ENCODE data around the gene MYO18A. TPM values are rescaled to one million over a fixed set of nuclear protein-coding genes. Genes with fewer than 3 reads are reported as not detected.

Gene MYO18A
- total RNA-seq, 1 experiment from 2014 or later = 89.9 TPM

GRCh38 chr17:29054835-29055234 is 125.4 kb downstream of the MYO18A start:
- Mint-ChIP-seq H3K36me3 (ENCODE audit: insufficient read depth, unreplicated experiment) (no peaks in the 10 kb centered on the region), H3K4me3 (ENCODE audit: low read depth, unreplicated experiment) (no peak overlapping the region), H3K27me3 (ENCODE audit: unreplicated experiment) (peaks cover 46% of the 10 kb centered on the region), H3K4me1 (ENCODE audit: low read depth, unreplicated experiment) (no peaks in the 10 kb centered on the region), H3K9me3 (ENCODE audit: low read depth, unreplicated experiment) (no peaks in the 10 kb centered on the region), H3K27ac (ENCODE audit: unreplicated experiment) (no peak overlapping the region)
- BruUV-seq (replicated peaks) = no TSS peak
- intact Hi-C loops (cut with micrococcal nuclease; ENCODE audit: unreplicated experiment) = no loop called here
- DNase-seq = no peak
- TF ChIP-seq CTCF (IDR thresholded peaks at IDR 0.05; ENCODE audit: unreplicated experiment) = no peak
- CTCF ChIA-PET = no interaction called here

GRCh38 chr17:29051731-29052130 is 128.5 kb downstream of the MYO18A start:
- BruUV-seq (replicated peaks) = no TSS peak
- Mint-ChIP-seq H3K4me3 (ENCODE audit: low read depth, unreplicated experiment) (no peak overlapping the region), H3K9me3 (ENCODE audit: low read depth, unreplicated experiment) (no peaks in the 10 kb centered on the region), H3K4me1 (ENCODE audit: low read depth, unreplicated experiment) (peaks cover under 1% of the 10 kb centered on the region), H3K27ac (ENCODE audit: unreplicated experiment) (no peak overlapping the region), H3K36me3 (ENCODE audit: insufficient read depth, unreplicated experiment) (no peaks in the 10 kb centered on the region), H3K27me3 (ENCODE audit: unreplicated experiment) (peaks cover 60% of the 10 kb centered on the region)
- CTCF ChIA-PET = no interaction called here
- TF ChIP-seq CTCF (IDR thresholded peaks at IDR 0.05; ENCODE audit: unreplicated experiment) = no peak
- intact Hi-C loops (cut with micrococcal nuclease; ENCODE audit: unreplicated experiment) = no loop called here
- DNase-seq = no peak

DNA sequence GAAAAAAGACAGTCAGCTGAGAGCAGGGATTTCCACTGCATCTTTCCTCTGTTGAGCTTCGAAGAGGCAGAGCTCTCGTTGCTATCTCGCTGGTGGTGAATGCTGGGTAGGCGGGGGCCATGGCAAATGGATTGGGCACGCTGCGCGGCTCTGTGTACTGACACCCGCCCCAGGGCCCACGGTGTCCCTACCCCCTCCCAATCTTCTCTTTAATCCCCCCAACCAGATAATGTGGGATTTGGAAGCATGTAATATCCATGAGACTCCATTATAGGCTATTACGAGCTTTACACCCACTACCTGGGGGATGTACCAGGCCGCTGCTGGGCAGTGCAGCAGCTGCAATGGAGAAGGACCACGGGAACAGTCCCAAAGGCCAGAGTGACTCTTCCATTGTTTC is 129.0 kb downstream of the MYO18A start:
- no TSS peak for BruUV-seq (replicated peaks)
- Mint-ChIP-seq H3K27me3 (ENCODE audit: unreplicated experiment) (peaks cover 60% of the 10 kb centered on the region), H3K4me3 (ENCODE audit: low read depth, unreplicated experiment) (no peak overlapping the region), H3K27ac (ENCODE audit: unreplicated experiment) (no peak overlapping the region), H3K4me1 (ENCODE audit: low read depth, unreplicated experiment) (peaks cover 6% of the 10 kb centered on the region), H3K36me3 (ENCODE audit: insufficient read depth, unreplicated experiment) (no peaks in the 10 kb centered on the region), H3K9me3 (ENCODE audit: low read depth, unreplicated experiment) (no peaks in the 10 kb centered on the region)
- intact Hi-C loops (cut with micrococcal nuclease; ENCODE audit: unreplicated experiment) = no loop called here
- no peak for TF ChIP-seq CTCF (IDR thresholded peaks at IDR 0.05; ENCODE audit: unreplicated experiment)
- DNase-seq = no peak
- CTCF ChIA-PET = interaction anchor here (0.5 kb wide), 1 partner anchor 179 kb away, joined by 5 read pairs; no protein-coding TSS in a partner anchor

GRCh38 chr17:29050176-29050575 is 130.0 kb downstream of the MYO18A start:
- no peaks in the 10 kb centered on the region for H3K36me3 Mint-ChIP-seq (ENCODE audit: insufficient read depth, unreplicated experiment)
- BruUV-seq (replicated peaks) = no TSS peak
- H3K4me3 Mint-ChIP-seq (ENCODE audit: low read depth, unreplicated experiment) = no peak overlapping the region
- peaks cover 14% of the 10 kb centered on the region for H3K4me1 Mint-ChIP-seq (ENCODE audit: low read depth, unreplicated experiment)
- H3K27me3 Mint-ChIP-seq (ENCODE audit: unreplicated experiment) = peaks cover 57% of the 10 kb centered on the region
- no peak for DNase-seq
- intact Hi-C loops (cut with micrococcal nuclease; ENCODE audit: unreplicated experiment) = no loop called here
- no peaks in the 10 kb centered on the region for H3K9me3 Mint-ChIP-seq (ENCODE audit: low read depth, unreplicated experiment)
- no peak overlapping the region for H3K27ac Mint-ChIP-seq (ENCODE audit: unreplicated experiment)
- CTCF ChIA-PET = interaction anchor here (0.9 kb wide), 1 partner anchor 67 kb away, joined by 3 read pairs; no protein-coding TSS in a partner anchor
- no peak for TF ChIP-seq CTCF (IDR thresholded peaks at IDR 0.05; ENCODE audit: unreplicated experiment)

All from Calu3 (cell line).